ENCODE measurements around the gene GNB1. TPM values are rescaled to one million over a fixed set of nuclear protein-coding genes. Genes with fewer than 3 reads are reported as not detected.
"Not testable (repeated sequence)": the region's sequence is repeated elsewhere in the genome, so short reads cannot be mapped to it uniquely, and the experiment has no call there.

GNB1 gene
- total RNA-seq, 1 experiment from 2014 or later = 400 TPM

GRCh38 chr1:1737675-1738590 lies 153.0 kb downstream of the GNB1 start:
- not testable (repeated sequence) for H3T11ph ChIP-seq (ENCODE audit: low read length); H3K9me3 ChIP-seq (ENCODE audit: control insufficient read depth, low read depth, low read length); H3K79me1 ChIP-seq (ENCODE audit: insufficient read depth, low read depth, low read length, poor library complexity, severe bottlenecking); H3K27me3 Mint-ChIP-seq (ENCODE audit: low read depth); H3K56ac ChIP-seq (ENCODE audit: insufficient read length, low read depth, low read length); DNase-seq; H3K9me3 Mint-ChIP-seq; H2BK5ac ChIP-seq (ENCODE audit: insufficient read length, low read length); H3K23ac ChIP-seq (ENCODE audit: insufficient read length, low read depth, low read length); H3K4me2 ChIP-seq (ENCODE audit: insufficient read depth, insufficient read length, low read length); H2BK20ac ChIP-seq (ENCODE audit: low read depth, low read length, poor library complexity, severe bottlenecking); H2BK120ac ChIP-seq (ENCODE audit: low read depth, low read length, poor library complexity, severe bottlenecking); H3K23me2 ChIP-seq (ENCODE audit: insufficient read length, low read depth, low read length, poor library complexity, severe bottlenecking); H2BK15ac ChIP-seq (ENCODE audit: low read depth, low read length); H3K27ac ChIP-seq (ENCODE audit: insufficient read length, low read depth, low read length); H2AFZ ChIP-seq (ENCODE audit: low read length); H3K4me1 Mint-ChIP-seq; H3K4ac ChIP-seq (ENCODE audit: low read depth, low read length); H3K14ac ChIP-seq (ENCODE audit: insufficient read depth, low read length); H2AK5ac ChIP-seq (ENCODE audit: insufficient read length, low read length); H4K91ac ChIP-seq (ENCODE audit: insufficient read length, low read depth, low read length); H4K8ac ChIP-seq (replicated peaks; ENCODE audit: insufficient read length, low read depth, low read length); H2BK12ac ChIP-seq (ENCODE audit: insufficient read length, low read depth, low read length); H3K27me3 ChIP-seq (ENCODE audit: insufficient read depth, low read length); H3K4me1 ChIP-seq (ENCODE audit: insufficient read depth, low read length); H3K27ac Mint-ChIP-seq; H3K9ac ChIP-seq (ENCODE audit: extremely low read depth, insufficient read length, low read length); H4K5ac ChIP-seq (ENCODE audit: insufficient read length, low read depth, low read length); H3K79me2 ChIP-seq (ENCODE audit: insufficient read depth, low read length); H3K18ac ChIP-seq (ENCODE audit: insufficient read length, low read depth, low read length); H4K20me1 ChIP-seq (ENCODE audit: control insufficient read depth, insufficient read depth, insufficient read length); H3K4me3 Mint-ChIP-seq
- peaks cover 6 to 31% (median 29%) of the 10 kb centered on the region in 3 experiments; a peak in 6 of 7 replicates for H3K36me3 Mint-ChIP-seq (ENCODE audit: insufficient read depth in 1 of 3, low read depth in 3 of 3)
- WGBS (ENCODE audit: extremely low coverage, insufficient read length, low lambda C conversion rate) = no CpG with 5 or more reads among the region's 44 CpGs

Other genes with a start within 250 kb of the GNB1 start
- 30.1 and 33.3 TPM in 2 replicates for gene CDK11B, start 232.1 kb downstream of the GNB1 start, total RNA-seq (2021)
- gene SLC35E2B, start 198.3 kb downstream of the GNB1 start, total RNA-seq (2021) = 39.6 and 41.7 TPM in 2 replicates
- 49.5 and 50.1 TPM in 2 replicates for gene CDK11A, start 166.7 kb downstream of the GNB1 start, total RNA-seq (2021)
- 104 and 105 TPM in 2 replicates for gene NADK, start 112.6 kb downstream of the GNB1 start, total RNA-seq (2021)
- 1.4 and 1.7 TPM in 2 replicates for gene CALML6, start 24.2 kb upstream of the GNB1 start, total RNA-seq (2021)
- 9.6 and 11.3 TPM in 2 replicates for gene TMEM52, start 28.2 kb upstream of the GNB1 start, total RNA-seq (2021)
- 0.28 and 0.44 TPM in 2 replicates for gene CFAP74, start 112.7 kb upstream of the GNB1 start, total RNA-seq (2021)
- gene GABRD, start 128.3 kb upstream of the GNB1 start, total RNA-seq (2021) = 0.59 and 0.83 TPM in 2 replicates
- 42.0 and 48.4 TPM in 2 replicates for gene PRKCZ, start 159.3 kb upstream of the GNB1 start, total RNA-seq (2021)

Measured in H9 (cell line).